Neural cell (in vitro differentiated cells): ENCODE results near the gene LCOR. TPM values are rescaled to one million over a fixed set of nuclear protein-coding genes. Genes with fewer than 3 reads are reported as not detected.

Experiments
- H2AFZ ChIP-seq: fragments of 200-600, 300-800 bp; sonication (generic), shearing (Covaris generic); 2 replicates; pipeline ENCODE4 v1.6.0; 2014; ENCODE audit warnings: low read depth, mild to moderate bottlenecking, antibody characterized with exemption, low read length, moderate library complexity
- H3F3A ChIP-seq: fragments of 200-600 bp; shearing (Covaris generic); 2 replicates; pipeline ENCODE4 v1.6.1; 2016; ENCODE audit warnings: mild to moderate bottlenecking, moderate library complexity, mixed read lengths, antibody characterized with exemption, low read length; ENCODE audit not compliant: insufficient read depth, poor library complexity, severe bottlenecking
- H3K27ac ChIP-seq: fragments of 200-600, 300-800 bp; sonication (generic), shearing (Covaris generic); 2 replicates; pipeline ENCODE4 v1.5.1; 2014; ENCODE audit warnings: mild to moderate bottlenecking, low read length, moderate library complexity
- H3K27me3 ChIP-seq: fragments of 300-800, 200-600 bp; sonication (generic), shearing (Covaris generic); 2 replicates; pipeline ENCODE4 v1.6.0; 2014; ENCODE audit warnings: mild to moderate bottlenecking, low read depth, low read length, moderate library complexity; ENCODE audit not compliant: insufficient read depth
- H3K36me3 ChIP-seq: fragments of 300-800, 200-600 bp; sonication (generic), shearing (Covaris generic); 2 replicates; pipeline ENCODE4 v1.5.1; 2014; ENCODE audit warnings: mild to moderate bottlenecking, antibody characterized with exemption, low read length, moderate library complexity; ENCODE audit not compliant: insufficient read depth
- H3K4me2 ChIP-seq: fragments of 300-800, 200-600 bp; sonication (generic), shearing (Covaris generic); 2 replicates; pipeline ENCODE4 v1.6.0; 2014; ENCODE audit warnings: mild to moderate bottlenecking, low read length
- H3K4me3 ChIP-seq: fragments of 300-800, 200-600 bp; sonication (generic), shearing (Covaris generic); 2 replicates; pipeline ENCODE4 v1.5.1; 2014; ENCODE audit warnings: mild to moderate bottlenecking, low read length, moderate library complexity
- H3K79me2 ChIP-seq: fragments of 200-600 bp; shearing (Covaris generic); replicated peaks from 2 replicates; pipeline ENCODE4 v1.6.0; 2014; ENCODE audit warnings: mild to moderate bottlenecking, low read length, moderate library complexity; ENCODE audit not compliant: insufficient read depth
- H3K9ac ChIP-seq: fragments of 300-800, 200-600 bp; sonication (generic), shearing (Covaris generic); 2 replicates; pipeline ENCODE4 v1.6.1; 2016; ENCODE audit warnings: mild to moderate bottlenecking, low read length, mixed read lengths
- H3K9me2 ChIP-seq: fragments of 200-600 bp; shearing (Covaris generic); 2 replicates; pipeline ENCODE4 v1.6.1; 2016; ENCODE audit warnings: mild to moderate bottlenecking, low read length, mixed read lengths; ENCODE audit not compliant: insufficient read depth
- H3K9me3 ChIP-seq: fragments of 200-600, 300-800 bp; sonication (generic), shearing (Covaris generic); 2 replicates; pipeline ENCODE4 v1.6.1; 2016; ENCODE audit warnings: mild to moderate bottlenecking, mixed run types, low read length, moderate library complexity, mixed read lengths
- H4K20me1 ChIP-seq: fragments of 200-600 bp; shearing (Covaris generic); 2 replicates; pipeline ENCODE4 v1.6.1; 2016; ENCODE audit warnings: mild to moderate bottlenecking, mixed run types; ENCODE audit not compliant: insufficient read depth
- EP300 ChIP-seq: fragments of 450-650 bp; conservative IDR thresholded peaks from 2 replicates; pipeline ENCODE4 v1.6.1; 2014; ENCODE audit warnings: antibody characterized with exemption, mild to moderate bottlenecking, moderate library complexity; ENCODE audit not compliant: poor library complexity, severe bottlenecking
- EZH2 ChIP-seq: fragments of 200-600, 300-800 bp; shearing (Covaris generic), sonication (generic); IDR thresholded peaks from 2 replicates; pipeline ENCODE4 v1.6.1; 2014; ENCODE audit warnings: antibody characterized with exemption, low read length, borderline replicate concordance, mild to moderate bottlenecking; ENCODE audit not compliant: insufficient read depth, poor library complexity, severe bottlenecking
- MXI1 ChIP-seq: fragments of 450-650 bp; conservative IDR thresholded peaks from 2 replicates; pipeline ENCODE4 v1.6.1; 2014; ENCODE audit warnings: antibody characterized with exemption, mild to moderate bottlenecking; ENCODE audit not compliant: poor library complexity, severe bottlenecking
- POLR2AphosphoS5 ChIP-seq: IDR thresholded peaks from 2 replicates; pipeline ENCODE4 v1.6.1; 2012
- RAD21 ChIP-seq: fragments of 450-650 bp; conservative IDR thresholded peaks from 2 replicates; pipeline ENCODE4 v1.6.1; 2014; ENCODE audit warnings: antibody characterized with exemption, mild to moderate bottlenecking, moderate library complexity
- SMC3 ChIP-seq: fragments of 450-650 bp; conservative IDR thresholded peaks from 2 replicates; pipeline ENCODE4 v1.6.1; 2014; ENCODE audit warnings: antibody characterized with exemption, mild to moderate bottlenecking, moderate library complexity; ENCODE audit not compliant: poor library complexity
- TAF1 ChIP-seq: IDR thresholded peaks from 2 replicates; pipeline ENCODE4 v1.6.1; 2012; ENCODE audit warnings: low read depth
- polyA plus RNA-seq: library from polyadenylated mRNA; depleted of rRNA; stranded (reverse); fragments of >200 nt; gene quantifications from 2 replicates; pipeline ENCODE4 v1.2.3, GENCODE V29; 2014
- TF ChIP-seq, protein P1 (sequence below): fragments of 450-650 bp; IDR thresholded peaks from 2 replicates; pipeline ENCODE4 v1.5.1; 2014; ENCODE audit warnings: antibody characterized with exemption, mild to moderate bottlenecking, moderate library complexity; ENCODE audit not compliant: poor library complexity, severe bottlenecking
- TF ChIP-seq, protein P2 (sequence below): IDR thresholded peaks from 2 replicates; pipeline ENCODE4 v1.6.1; 2012; ENCODE audit warnings: borderline replicate concordance

The LCOR gene
- polyA plus RNA-seq, 1 donor from 2014 or later: 61.1 TPM

DNA sequence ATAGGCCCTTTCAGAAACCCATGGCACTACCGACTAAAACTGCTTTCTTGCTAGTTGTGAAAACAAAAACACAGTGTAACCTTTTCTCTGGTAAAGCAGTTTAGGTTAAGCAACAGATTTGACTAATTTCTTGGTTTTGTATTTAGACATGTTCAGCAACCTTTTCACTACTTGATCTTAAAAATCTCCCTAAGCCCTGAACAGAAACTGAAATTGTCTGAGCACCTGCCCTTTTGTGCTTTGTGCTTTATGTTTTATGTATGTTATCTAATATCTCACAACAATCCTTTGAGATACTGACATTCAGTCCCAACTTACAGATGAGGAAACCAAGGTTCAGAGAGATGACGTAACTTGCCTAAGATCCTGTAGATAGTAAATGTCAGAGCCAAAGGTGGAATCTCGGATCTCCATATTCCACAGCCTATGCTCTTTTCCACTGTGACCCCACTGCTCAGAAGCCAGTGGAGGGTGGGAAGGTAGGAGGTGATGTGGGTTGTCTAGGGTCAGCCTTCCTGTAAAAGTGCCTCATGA, 146.6 kb downstream of the LCOR start:
- Histone ChIP-seq H3F3A (no peaks in the 10 kb centered on the region), H4K20me1 (no peaks in the 10 kb centered on the region), H3K9me3 (no peaks in the 10 kb centered on the region), H3K27me3 (no peaks in the 10 kb centered on the region), H3K9me2 (no peaks in the 10 kb centered on the region), H3K36me3 (peaks cover 12% of the 10 kb centered on the region), H3K79me2 (no peaks in the 10 kb centered on the region), H3K4me3 (no peak overlapping the region), H3K9ac (no peak overlapping the region), H2AFZ (no peak overlapping the region), H3K4me2 (no peak overlapping the region), H3K27ac (no peak overlapping the region)
- TF ChIP-seq, protein P1, sequence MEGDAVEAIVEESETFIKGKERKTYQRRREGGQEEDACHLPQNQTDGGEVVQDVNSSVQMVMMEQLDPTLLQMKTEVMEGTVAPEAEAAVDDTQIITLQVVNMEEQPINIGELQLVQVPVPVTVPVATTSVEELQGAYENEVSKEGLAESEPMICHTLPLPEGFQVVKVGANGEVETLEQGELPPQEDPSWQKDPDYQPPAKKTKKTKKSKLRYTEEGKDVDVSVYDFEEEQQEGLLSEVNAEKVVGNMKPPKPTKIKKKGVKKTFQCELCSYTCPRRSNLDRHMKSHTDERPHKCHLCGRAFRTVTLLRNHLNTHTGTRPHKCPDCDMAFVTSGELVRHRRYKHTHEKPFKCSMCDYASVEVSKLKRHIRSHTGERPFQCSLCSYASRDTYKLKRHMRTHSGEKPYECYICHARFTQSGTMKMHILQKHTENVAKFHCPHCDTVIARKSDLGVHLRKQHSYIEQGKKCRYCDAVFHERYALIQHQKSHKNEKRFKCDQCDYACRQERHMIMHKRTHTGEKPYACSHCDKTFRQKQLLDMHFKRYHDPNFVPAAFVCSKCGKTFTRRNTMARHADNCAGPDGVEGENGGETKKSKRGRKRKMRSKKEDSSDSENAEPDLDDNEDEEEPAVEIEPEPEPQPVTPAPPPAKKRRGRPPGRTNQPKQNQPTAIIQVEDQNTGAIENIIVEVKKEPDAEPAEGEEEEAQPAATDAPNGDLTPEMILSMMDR: no peak
- TF ChIP-seq POLR2AphosphoS5: no peak
- no peak for TF ChIP-seq SMC3
- TF ChIP-seq TAF1: no peak
- no peak for TF ChIP-seq MXI1
- no peak for TF ChIP-seq EP300
- TF ChIP-seq, protein P2, sequence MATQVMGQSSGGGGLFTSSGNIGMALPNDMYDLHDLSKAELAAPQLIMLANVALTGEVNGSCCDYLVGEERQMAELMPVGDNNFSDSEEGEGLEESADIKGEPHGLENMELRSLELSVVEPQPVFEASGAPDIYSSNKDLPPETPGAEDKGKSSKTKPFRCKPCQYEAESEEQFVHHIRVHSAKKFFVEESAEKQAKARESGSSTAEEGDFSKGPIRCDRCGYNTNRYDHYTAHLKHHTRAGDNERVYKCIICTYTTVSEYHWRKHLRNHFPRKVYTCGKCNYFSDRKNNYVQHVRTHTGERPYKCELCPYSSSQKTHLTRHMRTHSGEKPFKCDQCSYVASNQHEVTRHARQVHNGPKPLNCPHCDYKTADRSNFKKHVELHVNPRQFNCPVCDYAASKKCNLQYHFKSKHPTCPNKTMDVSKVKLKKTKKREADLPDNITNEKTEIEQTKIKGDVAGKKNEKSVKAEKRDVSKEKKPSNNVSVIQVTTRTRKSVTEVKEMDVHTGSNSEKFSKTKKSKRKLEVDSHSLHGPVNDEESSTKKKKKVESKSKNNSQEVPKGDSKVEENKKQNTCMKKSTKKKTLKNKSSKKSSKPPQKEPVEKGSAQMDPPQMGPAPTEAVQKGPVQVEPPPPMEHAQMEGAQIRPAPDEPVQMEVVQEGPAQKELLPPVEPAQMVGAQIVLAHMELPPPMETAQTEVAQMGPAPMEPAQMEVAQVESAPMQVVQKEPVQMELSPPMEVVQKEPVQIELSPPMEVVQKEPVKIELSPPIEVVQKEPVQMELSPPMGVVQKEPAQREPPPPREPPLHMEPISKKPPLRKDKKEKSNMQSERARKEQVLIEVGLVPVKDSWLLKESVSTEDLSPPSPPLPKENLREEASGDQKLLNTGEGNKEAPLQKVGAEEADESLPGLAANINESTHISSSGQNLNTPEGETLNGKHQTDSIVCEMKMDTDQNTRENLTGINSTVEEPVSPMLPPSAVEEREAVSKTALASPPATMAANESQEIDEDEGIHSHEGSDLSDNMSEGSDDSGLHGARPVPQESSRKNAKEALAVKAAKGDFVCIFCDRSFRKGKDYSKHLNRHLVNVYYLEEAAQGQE: no peak
- no peak for TF ChIP-seq RAD21
- TF ChIP-seq EZH2: no peak

DNA sequence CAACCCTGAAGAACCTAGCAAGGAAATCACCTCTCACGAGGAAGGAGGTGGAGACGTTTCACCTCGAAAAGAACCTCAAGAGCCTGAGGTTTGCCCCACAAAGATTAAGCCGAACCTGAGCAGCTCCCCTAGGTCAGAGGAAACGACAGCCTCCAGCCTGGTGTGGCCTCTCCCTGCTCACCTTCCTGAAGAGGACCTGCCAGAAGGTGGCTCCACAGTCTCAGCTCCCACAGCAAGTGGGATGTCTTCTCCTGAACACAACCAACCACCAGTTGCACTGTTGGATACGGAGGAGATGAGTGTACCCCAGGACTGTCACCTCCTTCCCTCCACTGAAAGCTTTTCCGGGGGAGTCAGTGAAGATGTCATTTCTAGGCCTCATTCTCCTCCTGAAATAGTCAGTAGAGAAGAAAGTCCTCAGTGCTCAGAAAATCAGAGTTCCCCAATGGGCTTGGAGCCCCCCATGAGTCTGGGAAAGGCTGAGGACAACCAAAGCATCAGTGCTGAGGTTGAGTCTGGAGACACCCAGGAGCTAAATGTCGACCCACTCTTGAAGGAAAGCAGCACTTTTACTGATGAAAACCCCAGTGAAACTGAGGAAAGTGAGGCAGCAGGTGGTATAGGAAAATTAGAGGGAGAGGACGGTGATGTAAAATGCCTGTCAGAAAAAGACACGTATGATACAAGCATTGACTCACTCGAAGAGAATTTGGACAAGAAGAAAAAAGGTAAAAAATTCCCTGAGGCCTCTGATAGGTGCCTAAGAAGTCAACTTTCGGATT, 150.2 kb downstream of the LCOR start:
- TF ChIP-seq, protein P1: no peak
- no peak for TF ChIP-seq EP300
- TF ChIP-seq, protein P2: no peak
- TF ChIP-seq POLR2AphosphoS5: no peak
- no peak for TF ChIP-seq TAF1
- no peak for TF ChIP-seq EZH2
- TF ChIP-seq MXI1: no peak
- no peak for TF ChIP-seq RAD21
- TF ChIP-seq SMC3: no peak
- Histone ChIP-seq H2AFZ (no peak overlapping the region), H3K4me3 (no peak overlapping the region), H3K27me3 (no peaks in the 10 kb centered on the region), H3K36me3 (peaks cover 12% of the 10 kb centered on the region), H3K27ac (no peak overlapping the region), H3K9ac (no peak overlapping the region), H4K20me1 (no peaks in the 10 kb centered on the region), H3K79me2 (no peaks in the 10 kb centered on the region), H3K9me3 (no peaks in the 10 kb centered on the region), H3K4me2 (no peak overlapping the region), H3F3A (no peaks in the 10 kb centered on the region), H3K9me2 (no peaks in the 10 kb centered on the region)
